IPS-11a (cell line): Measurements from ENCODE around the gene PDGFRB.

Experiments used
- H3K4me3 ChIP-seq: one replicate; pipeline ENCODE4 v1.5.1; 2013; ENCODE audit warnings: low read depth, low read length, control low read depth

The PDGFRB gene

GRCh38 chr5:150164211-150164980, 8.8 kb upstream of the PDGFRB start:
- no peak overlapping the region for H3K4me3 ChIP-seq

DNA sequence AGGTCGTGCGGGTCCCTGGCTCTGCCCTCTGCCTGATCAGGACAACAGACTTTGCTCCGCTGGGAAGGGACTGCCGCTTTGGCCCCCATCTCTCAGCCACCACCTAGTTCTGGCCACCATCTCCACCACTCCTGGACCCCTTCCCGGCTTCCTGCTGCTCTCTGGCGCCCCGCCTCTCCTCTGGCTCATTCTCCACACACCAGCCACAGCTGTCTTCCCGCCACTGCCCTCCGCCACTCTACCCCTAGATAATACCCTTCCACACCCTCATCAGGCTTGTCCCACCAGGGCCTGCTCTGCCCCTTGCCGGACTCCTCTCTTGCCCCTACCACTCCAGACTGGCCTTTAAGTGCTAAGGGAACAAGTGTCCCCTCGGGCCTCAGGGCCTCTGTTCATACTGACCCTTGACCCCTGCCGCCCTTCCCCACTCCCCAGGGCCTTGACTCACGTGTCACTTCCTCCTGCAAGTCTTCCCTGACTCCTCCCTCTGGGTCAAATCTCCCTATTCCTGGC, 8.0 kb upstream of the PDGFRB start:
- H3K4me3 ChIP-seq = no peak overlapping the region

GRCh38 chr5:150163035-150163434, 7.4 kb upstream of the PDGFRB start:
- H3K4me3 ChIP-seq = no peak overlapping the region

GRCh38 chr5:150162142-150162513, 6.5 kb upstream of the PDGFRB start:
- no peak overlapping the region for H3K4me3 ChIP-seq

GRCh38 chr5:150161242-150162141, 5.8 kb upstream of the PDGFRB start:
- no peak overlapping the region for H3K4me3 ChIP-seq

GRCh38 chr5:150160448-150161081, 4.9 kb upstream of the PDGFRB start:
- H3K4me3 ChIP-seq = no peak overlapping the region

DNA sequence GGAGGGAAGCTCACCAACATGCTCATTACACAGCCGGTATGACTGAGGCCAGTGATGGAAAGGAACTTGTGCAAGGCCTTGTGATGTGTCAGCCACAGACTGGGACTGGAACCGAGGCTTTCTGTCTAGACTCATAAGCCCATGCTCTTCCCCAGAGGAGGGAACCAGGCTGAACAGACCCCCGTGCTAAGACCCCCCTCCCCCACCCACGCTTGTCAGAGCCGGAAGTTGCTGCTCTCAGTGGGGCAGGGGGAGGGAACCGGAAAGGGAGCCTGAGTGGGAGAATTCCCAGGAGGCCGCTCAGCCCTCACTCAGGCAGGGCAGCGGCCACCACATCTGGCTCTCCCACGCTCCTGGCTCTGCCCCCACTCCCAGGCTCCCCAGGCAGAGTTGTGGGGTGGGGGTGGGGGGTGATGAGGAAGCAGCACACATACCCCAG, 4.1 kb upstream of the PDGFRB start:
- no peak overlapping the region for H3K4me3 ChIP-seq

DNA sequence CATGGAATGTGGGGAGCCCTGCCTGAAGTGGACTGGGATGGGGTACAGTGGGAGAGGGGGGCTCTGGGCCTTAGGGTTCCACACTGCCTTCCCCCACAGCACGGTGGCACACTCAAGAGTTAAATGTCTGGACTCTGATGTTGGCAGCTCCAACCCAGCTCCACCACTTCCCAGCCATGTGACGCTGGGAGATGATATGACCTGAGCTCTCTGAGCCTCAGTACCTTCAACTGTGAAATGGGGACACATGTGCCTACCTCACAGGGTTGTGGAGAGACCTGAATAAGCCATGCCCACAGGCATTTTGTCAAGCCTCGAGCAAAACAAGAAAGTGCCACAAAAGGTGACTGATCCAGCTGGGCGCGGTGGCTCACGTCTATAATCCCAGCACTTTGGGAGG, 3.4 kb upstream of the PDGFRB start:
- no peak overlapping the region for H3K4me3 ChIP-seq

GRCh38 chr5:150158170-150158949, 2.7 kb upstream of the PDGFRB start:
- no peak overlapping the region for H3K4me3 ChIP-seq

GRCh38 chr5:150157168-150157567, 1.5 kb upstream of the PDGFRB start:
- H3K4me3 ChIP-seq = no peak overlapping the region

DNA sequence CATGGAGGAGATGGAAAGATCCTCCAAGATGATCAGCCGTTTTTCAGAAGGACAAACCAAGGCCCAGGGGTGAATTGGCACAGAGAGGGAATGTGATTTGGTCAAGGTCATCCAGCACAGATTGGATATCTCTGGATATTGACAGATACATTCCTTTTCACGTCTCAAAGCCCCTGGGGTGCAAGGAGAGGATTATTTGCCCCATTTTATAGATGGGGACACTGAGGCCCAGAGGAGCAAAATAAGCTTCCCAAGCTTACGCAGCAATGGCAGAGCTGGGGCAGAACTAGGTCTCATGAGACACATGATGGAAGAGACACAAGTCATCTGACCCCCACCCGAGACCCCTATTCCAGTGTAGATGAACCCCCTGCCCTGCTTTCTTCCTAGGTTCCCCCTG, 895 bp upstream of the PDGFRB start:
- no peak overlapping the region for H3K4me3 ChIP-seq

DNA sequence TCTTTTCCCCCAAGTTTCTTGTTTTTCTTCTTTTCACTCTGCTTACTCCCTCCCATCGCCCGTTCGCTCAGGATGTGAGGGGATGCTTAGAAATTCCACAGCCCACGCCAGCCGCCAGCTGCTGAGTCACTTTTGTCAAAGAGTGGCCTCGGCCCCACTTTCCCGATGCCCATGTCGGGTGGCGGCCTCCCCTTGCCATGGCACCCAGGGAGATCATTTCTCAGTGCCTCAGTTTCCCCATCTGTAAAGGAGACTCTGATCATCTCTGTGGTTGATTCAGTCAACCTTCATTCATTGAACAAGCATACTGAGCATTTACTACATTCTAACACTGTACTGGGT, 353 bp upstream of the PDGFRB start:
- no peak overlapping the region for H3K4me3 ChIP-seq

- H3K4me3 ChIP-seq = no peak overlapping the region
Measured at GRCh38 chr5:150154618-150155128, 972 bp downstream of the PDGFRB start.

GRCh38 chr5:150153957-150154617, 1.6 kb downstream of the PDGFRB start:
- no peak overlapping the region for H3K4me3 ChIP-seq

- no peak overlapping the region for H3K4me3 ChIP-seq
Measured at GRCh38 chr5:150153483-150153882, 2.2 kb downstream of the PDGFRB start.

DNA sequence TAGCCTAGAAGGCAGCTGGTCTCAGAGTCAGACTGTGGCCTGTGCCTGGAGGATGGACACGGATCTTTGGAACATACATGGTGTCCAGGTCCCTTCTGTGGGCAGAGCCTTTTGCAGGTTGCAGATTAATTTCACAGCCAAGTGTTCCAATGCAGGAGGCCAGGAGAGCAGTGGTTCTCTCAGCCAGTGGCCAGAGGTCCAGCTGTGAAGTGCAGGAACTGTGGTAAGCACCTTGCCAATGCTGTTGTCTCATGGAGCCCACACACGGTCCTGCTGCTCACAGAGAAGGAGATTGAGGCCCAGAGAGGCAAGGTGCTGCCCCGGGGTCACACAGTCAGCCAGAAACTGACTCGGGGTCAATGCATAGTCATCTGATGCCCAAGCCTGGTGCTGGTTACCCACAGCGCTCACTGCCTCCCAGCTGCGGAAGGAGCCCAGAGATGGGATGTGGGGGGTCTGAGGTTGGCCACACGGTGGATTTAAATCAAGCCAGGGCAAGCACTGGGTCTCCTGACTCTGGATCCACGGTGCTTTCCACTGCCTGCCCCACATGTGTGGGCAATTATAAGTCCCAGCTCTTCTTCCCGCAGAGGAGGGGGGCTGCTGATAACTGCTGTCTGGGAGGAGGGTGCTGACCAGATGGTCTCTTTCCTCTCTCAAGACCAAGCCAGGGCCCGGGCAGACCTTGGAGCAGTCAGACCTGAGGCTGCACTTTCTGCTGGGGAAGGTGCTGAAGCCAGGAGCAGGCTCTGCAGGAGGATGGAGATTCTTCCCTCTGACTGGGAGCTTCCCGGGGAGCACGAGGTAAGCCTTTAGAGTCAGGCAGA, 2.8 kb downstream of the PDGFRB start:
- H3K4me3 ChIP-seq = no peak overlapping the region

- no peak overlapping the region for H3K4me3 ChIP-seq
Measured at GRCh38 chr5:150149618-150150017, 6.0 kb downstream of the PDGFRB start.

DNA sequence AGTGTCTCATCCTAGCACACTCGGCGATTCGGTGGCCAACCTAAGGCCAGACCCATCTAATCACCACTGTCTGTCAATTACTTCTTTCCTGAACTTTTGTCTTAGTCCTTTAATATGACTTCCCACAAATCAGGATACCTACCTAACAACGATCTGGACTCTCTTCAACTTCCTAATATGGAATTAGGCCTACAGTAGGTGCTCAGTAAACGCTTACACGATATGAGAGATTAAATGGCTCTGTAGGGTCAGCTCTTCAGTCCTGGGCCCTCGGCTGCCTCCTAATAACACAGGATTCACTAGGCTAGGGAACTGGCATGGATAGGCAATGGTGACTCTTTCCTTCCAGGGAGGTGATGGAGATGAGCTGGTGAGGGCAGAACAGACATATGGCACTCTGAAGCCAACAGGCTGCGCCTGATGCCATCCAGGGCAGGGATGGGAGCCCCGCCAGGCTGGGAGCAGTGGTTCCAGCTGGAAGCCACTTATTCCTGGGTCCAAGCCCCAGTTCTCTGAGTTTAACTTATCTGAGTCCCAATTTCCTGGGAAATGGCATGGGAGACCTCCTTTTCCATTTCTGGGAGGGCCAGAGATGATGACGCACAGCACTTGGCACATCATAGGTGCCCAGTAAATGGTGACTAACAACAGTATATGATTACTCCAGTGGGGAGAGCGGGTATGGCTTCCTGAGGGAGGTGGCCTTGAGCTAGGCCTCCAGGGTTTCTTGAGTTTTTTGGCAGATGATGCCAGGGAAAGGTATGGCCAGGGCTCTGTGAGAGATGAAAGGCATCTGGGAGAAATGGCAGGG, 7.3 kb downstream of the PDGFRB start:
- no peak overlapping the region for H3K4me3 ChIP-seq
